Measurements from ENCODE around the gene CAMK2D.
A peak's percentile ranks its signal among the peaks of the same experiment; 100 is the strongest.

Gene CAMK2D

DNA sequence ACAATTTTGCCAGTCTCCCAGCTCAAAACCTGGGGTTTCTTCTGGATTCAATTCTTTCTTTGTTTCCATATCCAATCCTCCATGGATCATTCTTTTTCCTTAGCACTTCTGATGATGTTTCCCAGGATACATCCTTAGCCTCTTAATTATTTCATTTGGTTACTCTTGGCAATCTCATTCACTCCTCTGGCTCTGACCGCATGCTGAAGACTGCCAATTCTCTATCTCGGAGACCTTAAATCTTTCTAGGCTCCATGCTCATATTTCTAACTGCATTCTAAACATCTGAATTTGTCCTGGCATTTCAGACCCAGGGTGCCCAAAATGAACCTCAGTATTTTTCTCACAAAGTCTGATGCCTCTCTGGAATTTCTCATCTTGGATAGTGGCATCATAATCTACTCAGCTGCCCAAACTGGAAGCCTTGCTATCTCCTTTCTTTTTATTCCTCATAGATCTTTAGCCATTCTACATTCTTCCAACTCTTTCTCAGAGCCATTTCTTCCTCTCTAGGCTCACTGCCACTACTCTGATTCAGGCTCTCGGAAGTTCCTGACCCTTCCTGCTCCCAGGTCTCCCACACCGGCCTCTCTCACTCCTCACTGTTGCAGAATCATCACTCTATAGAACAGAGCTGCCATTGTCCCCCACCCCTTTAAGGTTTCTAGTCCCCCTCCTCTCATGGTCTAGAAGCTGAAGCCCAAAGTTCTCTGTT, 290.2 kb downstream of the CAMK2D start:
- TF ChIP-seq, protein P1, sequence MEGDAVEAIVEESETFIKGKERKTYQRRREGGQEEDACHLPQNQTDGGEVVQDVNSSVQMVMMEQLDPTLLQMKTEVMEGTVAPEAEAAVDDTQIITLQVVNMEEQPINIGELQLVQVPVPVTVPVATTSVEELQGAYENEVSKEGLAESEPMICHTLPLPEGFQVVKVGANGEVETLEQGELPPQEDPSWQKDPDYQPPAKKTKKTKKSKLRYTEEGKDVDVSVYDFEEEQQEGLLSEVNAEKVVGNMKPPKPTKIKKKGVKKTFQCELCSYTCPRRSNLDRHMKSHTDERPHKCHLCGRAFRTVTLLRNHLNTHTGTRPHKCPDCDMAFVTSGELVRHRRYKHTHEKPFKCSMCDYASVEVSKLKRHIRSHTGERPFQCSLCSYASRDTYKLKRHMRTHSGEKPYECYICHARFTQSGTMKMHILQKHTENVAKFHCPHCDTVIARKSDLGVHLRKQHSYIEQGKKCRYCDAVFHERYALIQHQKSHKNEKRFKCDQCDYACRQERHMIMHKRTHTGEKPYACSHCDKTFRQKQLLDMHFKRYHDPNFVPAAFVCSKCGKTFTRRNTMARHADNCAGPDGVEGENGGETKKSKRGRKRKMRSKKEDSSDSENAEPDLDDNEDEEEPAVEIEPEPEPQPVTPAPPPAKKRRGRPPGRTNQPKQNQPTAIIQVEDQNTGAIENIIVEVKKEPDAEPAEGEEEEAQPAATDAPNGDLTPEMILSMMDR (conservative IDR thresholded peaks at IDR 0.05; ENCODE audit: low read depth, low read length) = no peak
- no peak for DNase-seq (ENCODE audit: low read depth)
- no peak overlapping the region for H3K4me3 ChIP-seq (ENCODE audit: low read depth, low read length)

DNA sequence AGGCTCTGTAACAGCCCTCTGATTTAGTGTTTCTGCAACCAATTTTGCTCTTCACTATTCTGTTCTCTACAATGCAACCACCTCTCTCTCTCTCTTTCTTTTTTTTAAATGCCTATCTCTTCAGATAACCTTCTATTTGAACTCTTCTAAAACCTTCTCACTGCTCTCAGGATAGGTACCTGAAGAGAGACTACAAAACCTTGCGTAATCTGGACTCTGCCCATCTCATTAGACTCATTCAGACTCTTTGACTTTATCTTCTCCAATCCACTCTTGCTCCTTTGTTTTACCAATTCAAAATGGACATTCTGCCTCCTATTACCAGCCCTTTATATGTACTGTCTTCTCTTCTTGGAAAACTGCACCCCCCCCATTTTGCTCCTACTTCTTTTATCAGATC, 291.6 kb downstream of the CAMK2D start:
- TF ChIP-seq, protein P1 (conservative IDR thresholded peaks at IDR 0.05; ENCODE audit: low read depth, low read length) = no peak

DNA sequence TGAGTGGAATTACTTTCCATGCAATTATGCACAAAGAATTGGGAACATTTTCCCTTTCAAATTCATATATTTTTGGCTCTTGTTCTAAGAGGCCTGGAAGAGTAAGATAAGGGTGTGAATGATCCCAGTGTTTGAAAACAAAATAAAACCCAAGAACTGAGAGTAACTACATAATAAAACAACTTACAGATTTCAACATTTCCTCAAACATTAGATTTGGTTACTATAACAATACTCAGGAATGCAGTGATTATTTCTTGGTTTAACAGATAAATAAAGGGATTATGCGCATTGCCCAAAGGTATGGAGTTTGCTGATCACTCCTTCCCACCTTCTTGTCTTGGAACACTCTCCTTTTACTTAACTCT, 292.5 kb downstream of the CAMK2D start:
- H3K4me3 ChIP-seq (ENCODE audit: low read depth, low read length) = no peak overlapping the region
- TF ChIP-seq, protein P1 (conservative IDR thresholded peaks at IDR 0.05; ENCODE audit: low read depth, low read length) = no peak
- DNase-seq (ENCODE audit: low read depth) = peak; percentile 56

More for the DNA sequence above, 291.6 kb downstream of the CAMK2D start:
- no peak overlapping the region for H3K4me3 ChIP-seq (ENCODE audit: low read depth, low read length)
- DNase-seq (ENCODE audit: low read depth) = no peak

DNA sequence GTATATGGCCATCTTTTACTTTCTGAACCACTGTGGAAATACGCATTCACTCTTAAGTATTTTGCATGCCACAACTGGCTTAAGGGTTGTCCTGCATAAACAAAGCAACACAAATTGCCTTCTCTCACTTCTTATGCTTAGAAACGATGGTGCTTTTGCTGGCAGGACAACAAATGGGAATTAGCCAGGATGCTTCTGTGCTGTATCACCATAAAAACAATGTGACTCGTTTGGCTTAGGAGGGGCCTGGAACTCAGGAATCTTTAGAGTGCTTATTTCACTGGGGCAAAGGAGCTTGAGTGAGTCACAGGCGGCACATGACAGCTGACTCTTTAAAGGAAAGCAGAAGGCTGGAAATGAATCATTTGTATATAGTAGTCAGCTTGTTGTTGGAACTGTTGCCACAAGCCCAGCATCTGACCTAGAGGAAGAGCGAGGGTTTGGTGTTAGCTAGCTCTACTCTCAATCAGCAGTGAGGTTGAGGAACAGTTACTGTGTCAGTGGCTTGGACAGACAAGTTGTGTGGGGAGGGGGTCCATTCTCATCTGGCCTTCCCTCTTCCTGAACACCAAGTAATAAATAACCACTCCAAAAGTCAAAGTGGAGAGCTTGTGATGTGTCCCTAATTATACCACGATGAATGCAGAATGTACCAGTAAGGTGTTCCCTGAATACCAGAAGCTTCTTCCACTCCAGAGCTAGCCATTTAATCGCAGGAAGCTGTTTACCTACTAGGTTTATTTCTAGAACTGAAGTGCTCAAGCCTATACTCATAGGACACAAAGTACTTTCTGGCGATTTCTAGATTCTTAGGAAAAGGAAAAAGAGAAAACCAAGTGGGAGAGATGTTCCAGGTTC, 293.1 kb downstream of the CAMK2D start:
- H3K4me3 ChIP-seq (ENCODE audit: low read depth, low read length) = peak overlapping the region; percentile 1
- TF ChIP-seq, protein P1 (conservative IDR thresholded peaks at IDR 0.05; ENCODE audit: low read depth, low read length) = no peak
- DNase-seq (ENCODE audit: low read depth) = peak; percentile 100

DNA sequence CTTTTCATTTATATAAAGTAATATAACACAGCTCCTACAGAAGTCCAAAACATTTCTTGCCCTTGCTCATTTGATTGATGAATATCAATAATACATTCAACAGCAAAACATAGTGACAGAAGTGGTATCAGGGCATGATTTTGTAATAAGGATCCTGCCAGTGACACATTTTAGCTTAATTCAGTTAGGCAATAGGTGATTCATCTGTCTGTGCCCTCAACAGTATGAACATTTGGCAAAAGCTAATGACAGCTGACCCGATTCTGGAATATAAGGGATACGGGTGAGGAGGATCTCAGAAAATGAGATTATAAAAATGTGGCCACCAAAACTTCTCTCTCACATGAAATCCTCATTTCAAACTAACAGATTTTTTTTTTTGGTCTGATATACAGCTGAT, 294.0 kb downstream of the CAMK2D start:
- H3K4me3 ChIP-seq (ENCODE audit: low read depth, low read length) = no peak overlapping the region
- TF ChIP-seq, protein P1 (conservative IDR thresholded peaks at IDR 0.05; ENCODE audit: low read depth, low read length) = no peak
- DNase-seq (ENCODE audit: low read depth) = peak; percentile 77

DNA sequence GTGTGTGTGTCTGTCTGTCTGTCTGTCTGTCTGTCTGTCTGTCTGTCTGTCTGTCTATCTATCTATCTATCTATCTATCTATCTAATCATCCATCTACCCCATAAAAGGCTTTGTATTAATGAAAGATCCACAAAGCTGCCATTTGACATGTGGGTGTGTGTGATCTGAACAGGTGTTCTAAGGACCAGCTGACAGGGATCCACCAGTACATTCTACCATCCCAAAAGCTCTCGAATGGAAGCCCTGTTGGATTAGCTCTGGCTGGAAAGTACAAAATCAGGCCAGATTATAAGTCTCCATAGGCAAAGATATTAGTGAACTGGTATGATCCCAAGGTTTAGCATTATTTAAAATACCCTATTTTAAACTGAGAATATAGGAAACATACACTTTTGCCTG, 299.3 kb downstream of the CAMK2D start:
- no peak for DNase-seq (ENCODE audit: low read depth)
- TF ChIP-seq, protein P1 (conservative IDR thresholded peaks at IDR 0.05; ENCODE audit: low read depth, low read length) = no peak
- H3K4me3 ChIP-seq (ENCODE audit: low read depth, low read length) = no peak overlapping the region
